Measurements from ENCODE around the gene FAM168A.

The FAM168A gene

DNA sequence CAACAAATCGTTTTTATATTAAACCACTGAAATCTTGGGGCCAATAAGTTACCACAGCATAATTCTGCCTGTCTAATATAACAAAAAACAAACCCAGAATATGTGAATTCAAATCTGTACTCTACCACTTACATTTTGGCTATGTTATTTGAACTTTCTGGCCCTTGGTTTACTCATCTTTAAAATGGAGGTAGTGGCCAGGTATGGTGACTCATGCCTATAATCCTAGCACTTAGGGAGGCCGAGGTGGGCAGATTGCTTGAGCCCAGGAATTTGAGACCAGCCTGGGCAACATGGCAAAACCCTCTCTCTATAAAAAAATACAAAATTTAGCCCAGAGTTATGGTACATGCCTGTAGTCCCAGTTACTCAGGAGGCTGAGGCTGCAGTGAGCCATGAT lies 84.2 kb downstream of the FAM168A start:
- H3K4me1 ChIP-seq (ENCODE audit: control insufficient read depth, low read length), result no peaks in the 10 kb centered on the region
- no peak overlapping the region for H3K4me2 ChIP-seq (ENCODE audit: low read length)
- peaks cover 16% of the 10 kb centered on the region for H3K79me2 ChIP-seq (ENCODE audit: control insufficient read depth, low read length)
- H3F3A ChIP-seq (ENCODE audit: control insufficient read depth, insufficient read depth), result no peaks in the 10 kb centered on the region; the same call in 1 of the 2 replicates
- TF ChIP-seq CTCF (IDR thresholded peaks at IDR 0.05; ENCODE audit: low read depth, low read length, poor library complexity, severe bottlenecking) (no peak), EZH2phosphoT487 (IDR thresholded peaks at IDR 0.05; ENCODE audit: borderline replicate concordance, low read length) (no peak)
- peaks cover 6% of the 10 kb centered on the region; the same call in 1 of the 2 replicates for H4K20me1 ChIP-seq (ENCODE audit: control insufficient read depth, insufficient read depth, low read depth, low read length)
- peaks cover 1% of the 10 kb centered on the region; the same call in 1 of the 2 replicates for H3K9me3 ChIP-seq (ENCODE audit: control insufficient read depth, insufficient read depth, low read length)
- no peaks in the 10 kb centered on the region for H3K27me3 ChIP-seq (ENCODE audit: control insufficient read depth, low read length)
- H3K36me3 ChIP-seq (ENCODE audit: control insufficient read depth, low read length), result no peaks in the 10 kb centered on the region
- H3K27ac ChIP-seq (ENCODE audit: low read depth, low read length), result no peak overlapping the region
- H3K4me3 ChIP-seq (ENCODE audit: low read length), result no peak overlapping the region
- H3K9me2 ChIP-seq (replicated peaks; ENCODE audit: control insufficient read depth, low read length), result no peaks in the 10 kb centered on the region

- TF ChIP-seq EZH2phosphoT487 (IDR thresholded peaks at IDR 0.05; ENCODE audit: borderline replicate concordance, low read length) (no peak), CTCF (IDR thresholded peaks at IDR 0.05; ENCODE audit: low read depth, low read length, poor library complexity, severe bottlenecking) (no peak)
- Histone ChIP-seq H3K9me3 (ENCODE audit: control insufficient read depth, insufficient read depth, low read length) (peaks cover 4% of the 10 kb centered on the region; the same call in 1 of the 2 replicates), H3K27ac (ENCODE audit: low read depth, low read length) (no peak overlapping the region), H3K4me3 (ENCODE audit: low read length) (no peak overlapping the region), H3K27me3 (ENCODE audit: control insufficient read depth, low read length) (no peaks in the 10 kb centered on the region), H3K4me2 (ENCODE audit: low read length) (no peak overlapping the region), H4K20me1 (ENCODE audit: control insufficient read depth, insufficient read depth, low read depth, low read length) (no peaks in the 10 kb centered on the region), H3K36me3 (ENCODE audit: control insufficient read depth, low read length) (no peaks in the 10 kb centered on the region), H3K4me1 (ENCODE audit: control insufficient read depth, low read length) (no peaks in the 10 kb centered on the region), H3K79me2 (ENCODE audit: control insufficient read depth, low read length) (peaks cover 16% of the 10 kb centered on the region), H3K9me2 (replicated peaks; ENCODE audit: control insufficient read depth, low read length) (no peaks in the 10 kb centered on the region), H3F3A (ENCODE audit: control insufficient read depth, insufficient read depth) (peaks cover 4% of the 10 kb centered on the region; the same call in 1 of the 2 replicates)
These were observed 87.0 kb downstream of the FAM168A start for GRCh38 chr11:73510877-73511276.

- H3K27me3 ChIP-seq (ENCODE audit: control insufficient read depth, low read length), result no peaks in the 10 kb centered on the region
- no peak overlapping the region for H3K27ac ChIP-seq (ENCODE audit: low read depth, low read length)
- H3K4me3 ChIP-seq (ENCODE audit: low read length), result no peak overlapping the region
- H4K20me1 ChIP-seq (ENCODE audit: control insufficient read depth, insufficient read depth, low read depth, low read length), result no peaks in the 10 kb centered on the region
- no peaks in the 10 kb centered on the region for H3K4me1 ChIP-seq (ENCODE audit: control insufficient read depth, low read length)
- H3K4me2 ChIP-seq (ENCODE audit: low read length), result no peak overlapping the region
- peaks cover 4% of the 10 kb centered on the region; the same call in 1 of the 2 replicates for H3F3A ChIP-seq (ENCODE audit: control insufficient read depth, insufficient read depth)
- H3K36me3 ChIP-seq (ENCODE audit: control insufficient read depth, low read length), result no peaks in the 10 kb centered on the region
- H3K9me3 ChIP-seq (ENCODE audit: control insufficient read depth, insufficient read depth, low read length), result peaks cover 4% of the 10 kb centered on the region; the same call in 1 of the 2 replicates
- H3K9me2 ChIP-seq (replicated peaks; ENCODE audit: control insufficient read depth, low read length), result no peaks in the 10 kb centered on the region
- no peak for TF ChIP-seq EZH2phosphoT487 (IDR thresholded peaks at IDR 0.05; ENCODE audit: borderline replicate concordance, low read length)
- no peak for TF ChIP-seq CTCF (IDR thresholded peaks at IDR 0.05; ENCODE audit: low read depth, low read length, poor library complexity, severe bottlenecking)
- peaks cover 17% of the 10 kb centered on the region for H3K79me2 ChIP-seq (ENCODE audit: control insufficient read depth, low read length)
These were observed 87.8 kb downstream of the FAM168A start for GRCh38 chr11:73510106-73510505.

All from DOHH2 (cell line).